GM12878 (cell line): Measurements from ENCODE around the gene ZNF385C. TPM values are rescaled to one million over a fixed set of nuclear protein-coding genes. Genes with fewer than 3 reads are reported as not detected.

Experiments used
- ATAC-seq: fragments of 200-7000 bp; cut with Tn5 transposase; 3 replicates; pipeline ENCODE4 v1.9.1; 2020; ENCODE audit warnings: mild to moderate bottlenecking, moderate library complexity
- BruUV-seq: library from RNA; stranded (reverse); fragments of 400-500 nt; replicated peaks from 2 replicates; lab custom pipeline; 2021; lab: Mats Ljungman, UMichigan
- CTCF ChIA-PET: fragments of 300-600 bp; sonication (Branson Sonifier 250); formaldehyde crosslinking; extraction: SDS; loops from one replicate; lab custom pipeline; 2021; ENCODE audit warnings: inconsistent platforms; lab: Yijun Ruan, JAX
- POLR2A ChIA-PET: fragments of 350-600 bp; formaldehyde crosslinking; extraction: SDS; loops from one replicate; lab custom pipeline; 2021; ENCODE audit warnings: inconsistent platforms; lab: Charles Lee
- RAD21 ChIA-PET: fragments of 300-600 bp; sonication (Branson Sonifier 250); formaldehyde crosslinking; loops from one replicate; lab custom pipeline; 2023; ENCODE audit warnings: antibody characterized with exemption; ENCODE audit not compliant: unreplicated experiment; lab: Charles Lee
- SMC1A ChIA-PET: fragments of 300-600 bp; sonication (Branson Sonifier 250); formaldehyde crosslinking; loops from one replicate; lab custom pipeline; 2023; ENCODE audit not compliant: unreplicated experiment, uncharacterized antibody; lab: Charles Lee
- DNase-seq: peaks from one replicate; pipeline ENCODE4 v3.0.0-alpha.2; 2011; ENCODE audit warnings: low read depth, low spot score
- FAIRE-seq: peaks from 3 replicates; lab custom pipeline; 2011; peaks lifted over from hg19 to GRCh38; lab: Jason Lieb, UNC
- H2AFZ ChIP-seq: 2 replicates; pipeline ENCODE4 v1.6.0; 2011; ENCODE audit warnings: low read depth, low read length, control low read depth; ENCODE audit not compliant: control insufficient read depth
- H3K27ac ChIP-seq: 2 replicates; pipeline ENCODE4 v1.5.1; 2011; ENCODE audit warnings: control low read depth; ENCODE audit not compliant: control insufficient read depth, insufficient read depth
- H3K27me3 ChIP-seq, 2 experiments: replicated peaks in 1 of 2; 2 replicates each; pipeline versions ENCODE4 v1.6.0 to v1.6.1; 2011; ENCODE audit warnings: low read length in 1 of 2; ENCODE audit not compliant: control insufficient read depth in 2 of 2, insufficient read depth in 2 of 2
- H3K36me3 ChIP-seq, 2 experiments: 2 replicates each; pipeline ENCODE4 v1.5.1; 2011; ENCODE audit warnings: low read length in 1 of 2; ENCODE audit not compliant: control insufficient read depth in 2 of 2, insufficient read depth in 2 of 2
- H3K4me1 ChIP-seq: 2 replicates; pipeline ENCODE4 v1.6.1; 2011; ENCODE audit warnings: mild to moderate bottlenecking, low read length, moderate library complexity, mixed read lengths; ENCODE audit not compliant: control insufficient read depth, insufficient read depth
- H3K4me2 ChIP-seq: 2 replicates; pipeline ENCODE4 v1.6.0; 2011; ENCODE audit warnings: control low read depth; ENCODE audit not compliant: control insufficient read depth, insufficient read depth
- H3K4me3 ChIP-seq: fragments of 200-600 bp; sonication (generic); 2 replicates; pipeline ENCODE4 v1.5.1; 2016
- H3K79me2 ChIP-seq: 2 replicates; pipeline ENCODE4 v1.6.0; 2011; ENCODE audit warnings: low read length; ENCODE audit not compliant: control insufficient read depth, insufficient read depth
- H3K9ac ChIP-seq: 2 replicates; pipeline ENCODE4 v1.8.0; 2011; ENCODE audit warnings: low read length, control low read depth, mixed read lengths; ENCODE audit not compliant: control insufficient read depth, insufficient read depth
- H3K9me3 ChIP-seq: replicated peaks from 3 replicates; pipeline ENCODE4 v1.5.1; 2011; ENCODE audit warnings: mild to moderate bottlenecking, low read length; ENCODE audit not compliant: control insufficient read depth, insufficient read depth
- H4K20me1 ChIP-seq: 2 replicates; pipeline ENCODE4 v1.6.0; 2011; ENCODE audit not compliant: control insufficient read depth, insufficient read depth
- ASH2L ChIP-seq: fragments of 300-600, 200-600 bp; sonication (generic); IDR thresholded peaks from 2 replicates; pipeline ENCODE4 v1.6.1; 2017; ENCODE audit warnings: low read depth, mild to moderate bottlenecking, borderline replicate concordance
- CBX3 ChIP-seq: fragments of 200-600 bp; sonication (generic); IDR thresholded peaks from 2 replicates; pipeline ENCODE4 v1.6.1; 2016; ENCODE audit warnings: low read depth, borderline replicate concordance
- EED ChIP-seq: sonication (generic); IDR thresholded peaks from 2 replicates; pipeline ENCODE4 v1.6.1; 2016; ENCODE audit warnings: antibody characterized with exemption, low read depth
- EGR1 ChIP-seq, 2 experiments: IDR thresholded peaks; 1 replicate in 1 of 2; 2 replicates in 1 of 2; pipeline ENCODE4 v1.6.1; 2011 to 2012; ENCODE audit warnings: low read depth in 2 of 2, low read length in 2 of 2, borderline replicate concordance in 1 of 2, mild to moderate bottlenecking in 1 of 2, moderate library complexity in 1 of 2
- FOXM1 ChIP-seq: IDR thresholded peaks from 2 replicates; pipeline ENCODE4 v1.6.1; 2012; ENCODE audit warnings: low read depth, mild to moderate bottlenecking, inconsistent platforms, low read length, moderate library complexity
- IKZF1 ChIP-seq: fragments of 450-650 bp; conservative IDR thresholded peaks from 2 replicates; pipeline ENCODE4 v1.6.1; 2017; ENCODE audit warnings: antibody characterized with exemption, mild to moderate bottlenecking
- IKZF2 ChIP-seq, 2 experiments: fragments of 450-650 bp; IDR thresholded peaks; 2 replicates each; pipeline ENCODE4 v1.6.1; 2017; ENCODE audit warnings: mild to moderate bottlenecking in 2 of 2, moderate library complexity in 2 of 2
- JUND ChIP-seq: IDR thresholded peaks from 2 replicates; pipeline ENCODE4 v1.6.1; 2012; ENCODE audit warnings: low read depth, mild to moderate bottlenecking, low read length, improper control_type of control experiment, moderate library complexity
- KAT2A ChIP-seq: conservative IDR thresholded peaks from 2 replicates; pipeline ENCODE4 v1.6.1; 2011; ENCODE audit warnings: low read depth, low read length; ENCODE audit not compliant: control insufficient read depth
- PRDM15 ChIP-seq: fragments of 450-650 bp; formaldehyde crosslinking; IDR thresholded peaks from 2 replicates; pipeline ENCODE4 v1.4.0; 2020; ENCODE audit warnings: mild to moderate bottlenecking, moderate library complexity
- SMAD1 ChIP-seq: fragments of 450-650 bp; IDR thresholded peaks from 2 replicates; pipeline ENCODE4 v1.6.1; 2018; ENCODE audit warnings: mild to moderate bottlenecking, low read depth; ENCODE audit not compliant: partially characterized antibody
- YY1 ChIP-seq: IDR thresholded peaks from 2 replicates; pipeline ENCODE4 v1.6.1; 2011; ENCODE audit warnings: low read depth, mild to moderate bottlenecking, low read length
- ZBTB40 ChIP-seq: fragments of 450-650 bp; IDR thresholded peaks from 2 replicates; pipeline ENCODE4 v1.6.1; 2016; ENCODE audit warnings: mild to moderate bottlenecking, moderate library complexity, borderline replicate concordance
- ZNF384 ChIP-seq: IDR thresholded peaks from 2 replicates; pipeline ENCODE4 v1.6.1; 2012; ENCODE audit warnings: low read depth, mild to moderate bottlenecking, low read length, improper control_type of control experiment, borderline replicate concordance
- WGBS: methylation state at CpG from one replicate; pipeline ENCODE4 v1.1.6; 2016; ENCODE audit warnings: low lambda C conversion rate; ENCODE audit not compliant: insufficient replicate concordance, insufficient coverage; ENCODE audit errors: missing lambda C conversion rate; 5-methylcytosine and 5-hydroxymethylcytosine counted together
- in situ Hi-C: fragments of 300-500 bp; cut with MboI; formaldehyde crosslinking; loops from 9 replicates; pipeline ENCODE4 v1.14.3; 2018; ENCODE audit warnings: mixed read lengths
- intact Hi-C: fragments of 100-400 bp; cut with micrococcal nuclease; formaldehyde crosslinking; loops from one replicate; pipeline ENCODE4 v1.14.2; 2022; ENCODE audit not compliant: unreplicated experiment
- polyA plus RNA-seq, 11 experiments: library from polyadenylated mRNA; depleted of rRNA in 4 of 11; unstranded in 6 of 11; stranded (reverse) in 5 of 11; fragments of >200 nt; fragmentation: Nextera tagmentation in 4 of 11; fragmentation: Illumina TruSeq in 1 of 11; extraction: Ambion mirVana in 4 of 11; extraction: Trizol in 1 of 11; gene quantifications; 1 replicate in 1 of 11; 2 replicates in 10 of 11; pipeline versions ENCODE4 v1.2.1 to v1.2.3, GENCODE V29; 2011 to 2016; ENCODE audit warnings: inconsistent platforms in 2 of 11, missing spikeins in 2 of 11, low read depth in 1 of 11
- total RNA-seq, 4 experiments: library from RNA; depleted of rRNA in 3 of 4; stranded (reverse); fragments of >200 nt in 3 of 4; fragmentation: Illumina TruSeq in 1 of 4; extraction: Trizol in 1 of 4; gene quantifications; 2 replicates each; pipeline versions ENCODE4 v1.2.1 to v1.2.3, GENCODE V29; 2013 to 2021

Gene ZNF385C
- total and polyA plus RNA-seq, 10 of the 15 experiments (the other 5 are each of a cell fraction or from before 2014, with no cell fraction given): 0.06 to 0.20 (median 0.07) TPM; not detected in 5

- peaks cover 42% of the 10 kb centered on the region for H3K79me2 ChIP-seq
- no peak overlapping the region for H3K27ac ChIP-seq
- intact Hi-C loops: no loop called here
- no peaks in the 10 kb centered on the region; the same call in 1 of the 2 replicates for H4K20me1 ChIP-seq
- no peak for ATAC-seq
- no peak for DNase-seq
- ChIA-PET POLR2A (interaction anchor here (1.0 to 1.1 kb wide), 2 partner anchors 14 to 72 kb away, joined by 3 to 4 read pairs; partner anchors contain the start of gene ODAD4), CTCF (interaction anchor here (1.0 to 2.3 kb wide), 4 partner anchors 11 to 23 kb away, joined by 5 to 7 read pairs (median 6); partner anchors contain the start of genes DNAJC7 and NKIRAS2), RAD21 (no interaction called here), SMC1A (interaction anchor here (1.3 kb wide), 1 partner anchor 40 kb away, joined by 4 read pairs; no protein-coding TSS in a partner anchor)
- in situ Hi-C loops: loop anchor here (25.0 kb wide), 1 partner anchor 1210 kb away; the partner anchor contains the start of gene TMEM106A
- H3K27me3 ChIP-seq: no peaks in the 10 kb centered on the region
- no peaks in the 10 kb centered on the region for H3K9me3 ChIP-seq
- no peak for TF ChIP-seq IKZF1
- TF ChIP-seq FOXM1: no peak
- no peak for TF ChIP-seq EED
- TF ChIP-seq JUND: no peak
- no peak for TF ChIP-seq SMAD1
- TF ChIP-seq PRDM15: no peak
- TF ChIP-seq KAT2A: no peak
- no peak for TF ChIP-seq IKZF2 (IDR thresholded peaks at IDR 0.05)
- TF ChIP-seq YY1: no peak
- no peak for TF ChIP-seq EGR1 (IDR thresholded peaks at IDR 0.05; ENCODE audit: borderline replicate concordance in 1 of 2, low read depth in 2 of 2, low read length in 2 of 2)
- no peak for TF ChIP-seq ASH2L
- TF ChIP-seq CBX3: no peak
- TF ChIP-seq ZBTB40: no peak
- TF ChIP-seq ZNF384: no peak
- peaks cover 16 to 53% of the 10 kb centered on the region in 2 experiments for H3K36me3 ChIP-seq
- H3K4me2 ChIP-seq: no peak overlapping the region
- peaks cover 7% of the 10 kb centered on the region for H3K4me1 ChIP-seq
- TSS peak; percentile 14 for BruUV-seq
- FAIRE-seq: no peak
- H3K4me3 ChIP-seq: no peak overlapping the region
- WGBS: 75% methylated on average over 7 of the region's 7 CpGs
- H2AFZ ChIP-seq: no peak overlapping the region
- H3K9ac ChIP-seq: no peak overlapping the region
Measured at GRCh38 chr17:42002175-42002791, 96.0 kb downstream of the ZNF385C start.
